CD8-positive, alpha-beta memory T cell (primary cell): ENCODE data around the gene MALRD1. TPM values are rescaled to one million over a fixed set of nuclear protein-coding genes. Genes with fewer than 3 reads are reported as not detected.

Experiments used
- CTCF ChIA-PET: fragments of 350-600 bp; sonication (Branson Sonifier 250); formaldehyde crosslinking; loops from one replicate; lab custom pipeline; 2021; ENCODE audit warnings: antibody characterized with exemption; lab: Charles Lee
- POLR2A ChIA-PET: fragments of 350-600 bp; sonication (Branson Sonifier 250); formaldehyde crosslinking; loops from one replicate; lab custom pipeline; 2021; ENCODE audit warnings: antibody characterized with exemption; lab: Charles Lee
- DNase-seq, 5 donors: peaks; one replicate each; pipeline versions ENCODE4 v3.0.0 to v3.0.0-alpha.2; 2020 to 2022; ENCODE audit warnings: mixed read lengths in 1 of 5
- H3K27ac ChIP-seq: one replicate; pipeline ENCODE4 v1.7.0; 2013; ENCODE audit warnings: low read depth, mild to moderate bottlenecking, low read length, moderate library complexity
- H3K27me3 ChIP-seq: 2 replicates; pipeline ENCODE4 v1.7.0; 2013; ENCODE audit warnings: low read length, mild to moderate bottlenecking; ENCODE audit not compliant: insufficient read depth, poor library complexity, severe bottlenecking
- H3K36me3 ChIP-seq: 2 replicates; pipeline ENCODE4 v1.7.0; 2013; ENCODE audit warnings: mild to moderate bottlenecking, low read length, moderate library complexity; ENCODE audit not compliant: insufficient read depth
- H3K4me1 ChIP-seq: 2 replicates; pipeline ENCODE4 v1.7.0; 2013; ENCODE audit warnings: mild to moderate bottlenecking, low read length, moderate library complexity; ENCODE audit not compliant: insufficient read depth
- H3K4me3 ChIP-seq: 2 replicates; pipeline ENCODE4 v1.7.0; 2013; ENCODE audit warnings: mild to moderate bottlenecking, low read length
- H3K9me3 ChIP-seq: 2 replicates; pipeline ENCODE4 v1.7.0; 2013; ENCODE audit warnings: mild to moderate bottlenecking, low read length
- H3K27ac Mint-ChIP-seq, 8 donors: one replicate each; pipeline ENCODE4 v1.8.0; 2020 to 2021; ENCODE audit warnings: mixed read lengths in 8 of 8, mild to moderate bottlenecking in 6 of 8, inconsistent platforms in 3 of 8, moderate library complexity in 3 of 8
- H3K27me3 Mint-ChIP-seq, 2 donors: one replicate each; pipeline ENCODE4 v1.8.0; 2020 to 2021; ENCODE audit warnings: mixed read lengths in 2 of 2, mild to moderate bottlenecking in 1 of 2, moderate library complexity in 1 of 2
- H3K36me3 Mint-ChIP-seq, 3 donors: one replicate each; pipeline ENCODE4 v1.8.0; 2020 to 2021; ENCODE audit warnings: mixed read lengths in 3 of 3, inconsistent platforms in 1 of 3, mild to moderate bottlenecking in 1 of 3
- H3K4me1 Mint-ChIP-seq, 3 donors: one replicate each; pipeline ENCODE4 v1.8.0; 2020 to 2021; ENCODE audit warnings: mixed read lengths in 3 of 3, inconsistent platforms in 1 of 3, mild to moderate bottlenecking in 1 of 3
- H3K4me3 Mint-ChIP-seq, 7 donors: one replicate each; pipeline ENCODE4 v1.8.0; 2020 to 2021; ENCODE audit warnings: mixed read lengths in 7 of 7, mild to moderate bottlenecking in 6 of 7, moderate library complexity in 4 of 7, inconsistent platforms in 2 of 7
- H3K9me3 Mint-ChIP-seq, 5 donors: one replicate each; pipeline ENCODE4 v1.8.0; 2020 to 2022; ENCODE audit warnings: mixed read lengths in 5 of 5, mild to moderate bottlenecking in 3 of 5, moderate library complexity in 2 of 5, inconsistent platforms in 1 of 5
- polyA plus RNA-seq: library from polyadenylated mRNA; unstranded; fragments of 300-500 nt; fragmentation: Illumina TruSeq; gene quantifications from one replicate; pipeline ENCODE4 v1.2.3, GENCODE V29; 2021
- total RNA-seq, 2 experiments: library from RNA; stranded (reverse); gene quantifications; one replicate each; pipeline ENCODE4 v1.2.3, GENCODE V29; 2021

MALRD1 gene
- total and polyA plus RNA-seq, 3 experiments from 2014 or later = not detected

DNA sequence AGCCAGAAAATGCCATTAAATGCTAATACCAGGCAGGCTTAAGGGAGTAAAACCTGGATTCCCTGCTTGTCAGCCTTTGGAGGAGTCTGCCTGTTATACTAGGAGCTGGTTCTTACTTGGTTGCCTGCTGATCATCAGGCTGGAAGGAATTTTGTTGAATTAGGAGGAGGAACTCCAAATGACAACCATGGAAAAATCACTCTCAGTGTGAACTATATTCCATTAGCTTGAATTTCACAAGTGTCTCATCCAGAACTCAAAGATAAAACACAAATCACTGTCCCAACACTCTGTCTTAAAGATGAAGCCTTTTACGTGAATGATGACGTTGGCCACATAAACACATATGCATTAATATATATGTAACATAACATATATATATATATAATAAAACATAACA, 528.8 kb downstream of the MALRD1 start:
- Mint-ChIP-seq H3K27ac (no peak overlapping the region), H3K4me1 (no peaks in the 10 kb centered on the region), H3K9me3 (peaks cover 0 to 28% (median 10%) of the 10 kb centered on the region in 5 donors), H3K36me3 (no peaks in the 10 kb centered on the region), H3K27me3 (no peaks in the 10 kb centered on the region), H3K4me3 (no peak overlapping the region)
- ChIA-PET CTCF (no interaction called here), POLR2A (no interaction called here)
- Histone ChIP-seq H3K4me1 (no peaks in the 10 kb centered on the region), H3K27ac (no peak overlapping the region), H3K27me3 (no peaks in the 10 kb centered on the region), H3K9me3 (no peaks in the 10 kb centered on the region), H3K4me3 (no peak overlapping the region), H3K36me3 (no peaks in the 10 kb centered on the region)
- DNase-seq = no peak

DNA sequence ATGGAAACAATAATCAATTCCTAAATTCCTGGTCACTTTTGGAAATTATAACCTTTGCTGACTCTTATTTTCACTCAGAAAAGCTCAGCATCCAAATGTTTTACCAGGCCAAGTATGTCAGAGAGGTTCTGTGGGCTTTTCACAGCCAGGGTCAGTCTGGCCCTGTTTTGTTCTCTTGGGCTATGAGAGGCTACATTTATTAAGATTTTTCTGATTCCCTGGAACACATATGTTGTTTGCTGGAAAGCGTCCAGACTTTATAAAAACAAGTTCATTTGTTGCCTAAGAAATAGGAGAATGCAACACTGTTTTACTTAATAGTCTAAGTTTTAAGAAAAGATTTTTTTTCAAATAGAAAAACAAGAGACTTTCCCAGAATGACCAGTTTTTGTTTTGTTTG, 529.2 kb downstream of the MALRD1 start:
- ChIA-PET POLR2A (no interaction called here), CTCF (no interaction called here)
- H3K9me3 ChIP-seq = no peaks in the 10 kb centered on the region
- no peaks in the 10 kb centered on the region for H3K27me3 ChIP-seq
- Mint-ChIP-seq H3K27me3 (no peaks in the 10 kb centered on the region), H3K9me3 (peaks cover 0 to 28% (median 8%) of the 10 kb centered on the region in 5 donors), H3K36me3 (no peaks in the 10 kb centered on the region), H3K4me3 (no peak overlapping the region), H3K4me1 (no peaks in the 10 kb centered on the region), H3K27ac (no peak overlapping the region)
- no peak overlapping the region for H3K4me3 ChIP-seq
- no peak for DNase-seq
- H3K4me1 ChIP-seq = no peaks in the 10 kb centered on the region
- H3K27ac ChIP-seq = no peak overlapping the region
- no peaks in the 10 kb centered on the region for H3K36me3 ChIP-seq

DNA sequence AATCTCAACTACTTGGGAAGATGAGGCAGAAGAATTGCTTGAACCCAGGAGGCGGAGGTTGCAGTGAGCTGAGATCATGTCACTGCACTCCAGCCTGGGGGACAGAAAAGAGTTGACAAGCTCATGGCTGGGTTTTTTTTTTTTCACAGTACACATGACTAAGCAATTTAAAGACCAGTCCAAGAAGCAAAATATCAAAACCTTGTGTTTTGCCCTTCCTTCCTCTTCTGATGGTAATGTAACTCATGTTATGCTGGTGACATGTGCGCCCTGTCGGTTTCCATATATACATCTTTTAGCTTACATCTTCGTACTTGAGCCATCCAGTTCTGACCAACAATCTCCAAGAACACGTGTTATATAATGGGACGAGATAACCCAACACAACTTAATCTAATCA, 530.0 kb downstream of the MALRD1 start:
- Histone ChIP-seq H3K27me3 (no peaks in the 10 kb centered on the region), H3K36me3 (no peaks in the 10 kb centered on the region), H3K27ac (no peak overlapping the region), H3K4me3 (no peak overlapping the region), H3K4me1 (no peaks in the 10 kb centered on the region), H3K9me3 (no peaks in the 10 kb centered on the region)
- Mint-ChIP-seq H3K9me3 (peaks cover 0 to 27% (median 8%) of the 10 kb centered on the region in 5 donors), H3K36me3 (no peaks in the 10 kb centered on the region), H3K27ac (no peak overlapping the region), H3K4me3 (no peak overlapping the region), H3K4me1 (no peaks in the 10 kb centered on the region), H3K27me3 (no peaks in the 10 kb centered on the region)
- DNase-seq = no peak
- POLR2A ChIA-PET = no interaction called here
- CTCF ChIA-PET = no interaction called here

DNA sequence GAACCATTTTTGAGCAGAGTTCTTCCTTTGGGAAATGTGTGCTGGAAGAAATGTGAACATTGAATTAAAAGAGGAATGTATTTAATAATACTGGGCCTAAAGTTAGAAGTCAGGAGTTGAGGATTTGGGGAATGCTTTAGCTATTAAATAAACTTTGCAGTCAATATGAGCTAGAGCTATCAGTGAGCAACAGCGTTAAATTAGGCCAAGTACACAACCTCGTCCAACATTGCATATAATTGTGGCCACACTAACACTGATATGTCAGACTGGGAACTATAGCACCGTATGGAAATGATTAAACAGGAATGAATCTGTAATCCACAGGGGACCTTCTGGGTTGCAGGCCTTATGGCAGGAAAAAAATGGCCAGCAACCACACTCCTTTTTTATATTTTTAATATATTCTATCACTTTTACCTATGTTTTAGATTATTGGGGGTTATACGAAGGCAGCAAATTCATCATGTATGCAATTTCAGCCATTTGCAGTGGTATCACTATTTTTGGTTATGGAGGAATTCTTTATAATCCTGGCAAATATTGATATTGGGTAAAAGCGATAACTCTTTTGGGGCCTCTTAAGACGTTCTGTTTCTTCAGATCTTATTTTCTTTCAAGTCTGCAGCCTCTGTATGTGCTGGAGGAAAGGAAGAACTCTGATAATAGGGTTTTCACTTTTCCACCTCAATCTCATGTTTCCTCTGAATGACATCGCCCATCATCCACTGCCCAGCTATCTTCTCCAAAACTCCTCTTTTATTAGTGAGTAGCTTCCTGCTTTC, 531.4 kb downstream of the MALRD1 start:
- H3K4me1 ChIP-seq = no peaks in the 10 kb centered on the region
- Mint-ChIP-seq H3K9me3 (peaks cover 0 to 17% (median 4%) of the 10 kb centered on the region in 5 donors), H3K36me3 (no peaks in the 10 kb centered on the region), H3K27me3 (no peaks in the 10 kb centered on the region), H3K4me3 (no peak overlapping the region), H3K4me1 (no peaks in the 10 kb centered on the region), H3K27ac (no peak overlapping the region)
- no peaks in the 10 kb centered on the region for H3K36me3 ChIP-seq
- H3K27ac ChIP-seq = no peak overlapping the region
- POLR2A ChIA-PET = no interaction called here
- no peaks in the 10 kb centered on the region for H3K27me3 ChIP-seq
- CTCF ChIA-PET = no interaction called here
- H3K9me3 ChIP-seq = no peaks in the 10 kb centered on the region
- no peak for DNase-seq
- H3K4me3 ChIP-seq = no peak overlapping the region

DNA sequence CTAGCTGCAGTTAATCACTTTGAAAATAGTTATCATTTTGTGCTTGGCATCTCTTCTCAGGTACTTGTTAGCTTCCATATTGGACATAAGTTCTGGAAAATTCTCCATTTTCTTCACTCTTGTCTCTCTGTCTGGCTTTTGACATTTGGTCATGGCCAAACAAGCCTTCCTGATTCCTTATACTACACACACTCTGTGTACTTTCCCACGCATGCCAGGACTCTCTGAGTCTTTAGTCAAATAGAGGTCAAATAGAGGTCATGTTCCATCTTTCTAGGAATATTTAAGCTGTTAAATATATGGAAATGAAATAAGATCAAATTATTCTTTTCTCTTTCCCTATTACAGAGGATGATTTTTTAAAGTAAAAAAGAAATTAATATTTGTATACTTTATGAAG, 532.1 kb downstream of the MALRD1 start:
- no peaks in the 10 kb centered on the region for H3K36me3 Mint-ChIP-seq
- no peaks in the 10 kb centered on the region for H3K36me3 ChIP-seq
- H3K27me3 ChIP-seq = no peaks in the 10 kb centered on the region
- peaks cover 0 to 17% (median 6%) of the 10 kb centered on the region in 5 donors for H3K9me3 Mint-ChIP-seq
- no peak for DNase-seq
- H3K4me1 ChIP-seq = no peaks in the 10 kb centered on the region
- H3K4me3 ChIP-seq = no peak overlapping the region
- no peak overlapping the region for H3K27ac ChIP-seq
- H3K27me3 Mint-ChIP-seq = no peaks in the 10 kb centered on the region
- POLR2A ChIA-PET = no interaction called here
- H3K9me3 ChIP-seq = no peaks in the 10 kb centered on the region
- no peaks in the 10 kb centered on the region for H3K4me1 Mint-ChIP-seq
- CTCF ChIA-PET = no interaction called here
- no peak overlapping the region for H3K4me3 Mint-ChIP-seq
- H3K27ac Mint-ChIP-seq = no peak overlapping the region

DNA sequence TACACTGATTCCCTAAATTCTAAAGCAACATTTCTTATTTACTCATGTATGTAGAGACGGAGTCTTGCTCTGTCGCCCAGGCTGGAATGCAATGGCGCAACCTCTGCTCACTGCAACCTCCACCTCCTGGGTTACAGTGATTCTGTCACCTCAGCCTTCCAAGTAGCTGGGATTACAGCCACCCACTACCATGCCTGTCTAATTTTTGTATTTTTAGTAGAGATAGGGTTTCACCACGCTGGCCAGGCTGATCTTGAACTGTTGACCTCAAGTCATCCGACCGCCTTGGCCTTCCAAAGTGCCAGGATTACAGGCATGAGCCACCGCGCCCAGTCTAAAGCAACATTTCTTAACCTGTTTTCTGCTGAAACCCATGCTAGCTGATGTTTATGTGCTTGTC, 540.0 kb downstream of the MALRD1 start:
- no peaks in the 10 kb centered on the region for H3K4me1 Mint-ChIP-seq
- peaks cover 0 to 13% (median 8%) of the 10 kb centered on the region in 5 donors for H3K9me3 Mint-ChIP-seq
- no peaks in the 10 kb centered on the region for H3K27me3 ChIP-seq
- no peaks in the 10 kb centered on the region for H3K9me3 ChIP-seq
- H3K4me1 ChIP-seq = no peaks in the 10 kb centered on the region
- H3K4me3 Mint-ChIP-seq = no peak overlapping the region
- H3K27me3 Mint-ChIP-seq = no peaks in the 10 kb centered on the region
- H3K4me3 ChIP-seq = no peak overlapping the region
- no peak overlapping the region for H3K27ac ChIP-seq
- no peak for DNase-seq
- ChIA-PET CTCF (no interaction called here), POLR2A (no interaction called here)
- H3K36me3 ChIP-seq = no peaks in the 10 kb centered on the region
- H3K27ac Mint-ChIP-seq = no peak overlapping the region
- no peaks in the 10 kb centered on the region for H3K36me3 Mint-ChIP-seq

DNA sequence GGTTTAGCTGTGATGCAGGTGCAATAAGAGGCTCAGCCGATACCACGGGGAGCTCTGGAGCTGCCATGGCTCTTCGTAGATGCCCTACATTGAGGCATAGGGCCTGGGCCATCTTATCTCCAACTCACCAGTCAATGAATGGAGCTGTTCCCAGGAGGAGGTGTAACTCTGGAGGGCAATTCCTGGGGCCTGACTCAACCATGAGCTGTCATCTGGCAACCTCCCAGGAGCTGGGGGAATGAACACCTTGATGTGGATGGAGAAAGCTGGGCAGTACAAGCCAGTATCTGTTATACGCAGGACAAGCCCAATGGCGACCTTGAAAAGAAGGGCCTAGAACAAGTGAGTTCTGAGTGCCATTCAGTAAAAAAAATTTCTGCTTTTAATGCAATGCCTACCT, 543.7 kb downstream of the MALRD1 start:
- peaks cover 0 to 9% (median under 1%) of the 10 kb centered on the region in 5 donors for H3K9me3 Mint-ChIP-seq
- ChIA-PET CTCF (no interaction called here), POLR2A (no interaction called here)
- no peaks in the 10 kb centered on the region for H3K27me3 ChIP-seq
- no peaks in the 10 kb centered on the region for H3K4me1 Mint-ChIP-seq
- no peaks in the 10 kb centered on the region for H3K27me3 Mint-ChIP-seq
- no peak overlapping the region for H3K27ac Mint-ChIP-seq
- H3K4me1 ChIP-seq = no peaks in the 10 kb centered on the region
- no peak overlapping the region for H3K27ac ChIP-seq
- no peak overlapping the region for H3K4me3 Mint-ChIP-seq
- H3K9me3 ChIP-seq = no peaks in the 10 kb centered on the region
- H3K36me3 ChIP-seq = no peaks in the 10 kb centered on the region
- H3K36me3 Mint-ChIP-seq = no peaks in the 10 kb centered on the region
- H3K4me3 ChIP-seq = no peak overlapping the region
- no peak for DNase-seq

DNA sequence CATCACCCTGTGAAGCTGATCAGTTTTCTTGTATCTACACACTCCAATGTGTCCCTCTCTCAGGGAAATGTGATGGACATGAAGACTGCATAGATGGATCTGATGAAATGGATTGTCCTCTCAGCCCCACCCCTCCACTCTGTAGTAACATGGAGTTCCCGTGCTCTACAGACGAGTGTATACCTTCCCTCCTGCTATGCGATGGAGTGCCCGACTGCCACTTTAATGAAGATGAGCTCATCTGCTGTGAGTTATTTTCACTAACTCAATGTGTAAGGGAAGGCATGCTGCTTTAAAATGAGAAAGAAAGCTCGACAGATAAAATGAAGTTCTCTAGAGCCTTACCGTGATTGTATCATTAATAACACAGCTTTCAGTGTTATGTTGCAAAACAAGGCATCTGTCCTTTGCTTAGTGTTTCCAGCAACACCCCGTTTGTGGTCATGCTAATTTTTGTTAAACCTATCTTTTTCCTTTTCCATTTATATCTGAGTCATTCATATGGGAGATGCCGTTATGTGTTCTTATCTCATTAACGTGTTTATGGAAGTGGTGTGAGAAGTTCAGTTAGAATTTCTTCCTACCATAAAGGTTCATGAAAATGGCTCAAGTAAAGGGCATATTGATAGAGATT, 546.7 kb downstream of the MALRD1 start:
- DNase-seq = no peak
- no peaks in the 10 kb centered on the region for H3K36me3 Mint-ChIP-seq
- no peak overlapping the region for H3K27ac Mint-ChIP-seq
- Histone ChIP-seq H3K36me3 (no peaks in the 10 kb centered on the region), H3K27me3 (no peaks in the 10 kb centered on the region), H3K4me3 (no peak overlapping the region), H3K27ac (no peak overlapping the region), H3K9me3 (no peaks in the 10 kb centered on the region), H3K4me1 (no peaks in the 10 kb centered on the region)
- no peaks in the 10 kb centered on the region for H3K27me3 Mint-ChIP-seq
- peaks cover 0 to 7% (median 4%) of the 10 kb centered on the region in 5 donors for H3K9me3 Mint-ChIP-seq
- no peak overlapping the region for H3K4me3 Mint-ChIP-seq
- ChIA-PET CTCF (no interaction called here), POLR2A (no interaction called here)
- no peaks in the 10 kb centered on the region for H3K4me1 Mint-ChIP-seq
